HG02610 (cell line): ENCODE measurements around the gene MRPL33.

Source experiments
- ATAC-seq: cut with Tn5 transposase; IDR thresholded peaks from one replicate; pipeline ENCODE4 v1.9.1; 2021; ENCODE audit warnings: mild to moderate bottlenecking, moderate library complexity; ENCODE audit not compliant: unreplicated experiment

The MRPL33 gene

DNA sequence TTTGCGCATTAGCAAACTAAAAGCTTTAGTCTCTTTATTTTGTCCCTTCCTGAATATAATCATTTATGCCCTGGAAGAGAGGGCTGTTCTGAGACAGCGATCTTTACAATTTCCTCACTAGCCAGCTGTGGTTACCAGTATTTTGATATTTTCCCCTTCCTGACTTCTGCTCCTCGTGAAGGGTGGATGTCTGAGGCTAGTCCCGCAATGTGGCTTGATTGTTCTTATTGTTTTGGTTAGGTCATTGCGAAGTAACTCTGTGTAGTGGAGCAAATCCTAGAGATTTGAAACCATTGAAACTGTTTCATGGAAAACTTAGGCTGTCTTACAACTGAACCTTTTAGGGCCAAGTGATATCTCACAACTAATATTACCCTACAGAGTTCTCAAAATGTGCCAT is 2.4 kb downstream of the MRPL33 start:
- no peak for ATAC-seq

DNA sequence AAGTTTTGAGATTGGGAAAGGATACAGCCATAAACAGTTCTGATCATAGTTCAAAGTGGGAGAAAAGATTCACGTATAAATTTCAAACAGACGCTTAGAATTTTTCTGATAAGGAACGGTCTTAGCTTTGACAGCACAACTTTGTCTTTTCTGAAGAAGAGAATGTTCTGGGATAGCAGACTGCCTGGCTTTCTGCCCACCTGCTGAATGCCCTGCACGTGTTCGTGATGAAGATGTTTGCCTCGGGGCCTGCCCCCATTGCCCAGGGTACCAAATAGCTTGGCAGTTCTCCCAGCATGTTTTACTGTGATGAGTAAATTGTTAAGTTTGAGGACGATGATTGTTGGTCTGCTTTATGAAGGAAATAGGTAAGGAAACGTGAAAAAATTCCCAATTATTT is 4.6 kb downstream of the MRPL33 start:
- ATAC-seq: no peak

DNA sequence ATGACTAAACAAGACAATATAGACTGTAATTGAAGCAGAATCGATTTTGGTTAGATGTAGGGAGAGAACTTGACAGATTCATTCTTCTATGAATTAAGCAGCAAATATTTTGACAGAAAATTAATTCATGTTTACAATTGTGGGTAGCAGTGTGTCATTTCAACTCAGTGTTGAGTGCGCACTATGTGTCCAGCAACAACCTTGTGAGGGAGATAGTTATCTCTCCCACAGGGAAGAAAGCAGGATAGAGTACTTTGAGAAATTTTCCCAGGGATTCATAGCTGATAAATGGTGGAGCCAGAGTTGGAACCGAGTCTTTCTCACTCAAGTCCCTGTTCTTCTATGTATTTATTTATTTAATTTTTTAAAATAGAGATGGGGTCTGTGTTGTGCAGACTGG is 5.2 kb downstream of the MRPL33 start:
- ATAC-seq: no peak

DNA sequence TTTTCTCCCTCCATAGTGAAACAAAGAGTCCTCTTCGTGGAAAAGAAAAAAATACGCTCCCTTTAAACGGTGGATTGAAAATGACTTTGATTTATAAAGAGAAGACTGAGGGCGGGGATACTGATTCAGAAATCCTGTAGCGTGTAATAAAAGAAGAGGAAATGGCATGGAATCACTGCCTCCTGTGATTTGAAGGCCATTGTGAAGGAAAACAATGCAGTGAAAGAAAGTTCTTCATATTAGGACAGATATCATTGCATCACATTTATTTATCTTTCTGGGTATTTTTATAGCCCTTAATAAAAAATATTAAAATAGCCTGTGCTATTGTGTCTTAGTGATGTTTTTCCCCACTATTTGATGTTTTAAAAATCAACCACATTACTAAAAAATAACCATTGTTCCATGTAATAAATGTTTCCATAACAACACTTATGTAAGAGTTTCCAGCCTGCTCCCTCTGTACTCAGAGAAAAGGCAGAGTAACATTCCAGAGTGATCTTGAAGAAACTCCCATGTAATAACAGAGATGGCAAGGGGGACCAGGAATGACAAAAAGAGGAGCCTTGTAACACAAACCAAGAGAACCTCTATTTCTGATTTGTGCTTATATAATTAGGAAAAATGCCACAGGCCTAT is 8.0 kb downstream of the MRPL33 start:
- no peak for ATAC-seq

DNA sequence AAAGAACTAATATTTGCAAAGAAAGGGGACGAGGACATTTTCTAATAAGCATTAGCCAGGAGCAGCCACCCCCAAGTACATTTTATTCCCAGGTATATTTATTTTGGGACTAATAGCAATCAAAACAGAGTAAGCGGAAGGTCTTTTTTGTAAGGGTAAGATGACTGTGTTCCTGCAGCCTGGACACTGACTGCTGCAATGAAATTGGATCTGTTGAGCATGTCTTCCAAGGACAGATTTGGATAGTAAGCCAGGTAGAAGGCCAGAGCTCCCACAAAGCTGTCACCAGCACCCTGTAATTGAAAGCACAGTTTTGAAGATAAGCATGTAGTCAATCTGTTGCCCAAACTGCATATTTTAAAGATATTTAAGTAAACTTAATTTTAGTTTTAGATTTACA is 10.0 kb downstream of the MRPL33 start:
- ATAC-seq: no peak

DNA sequence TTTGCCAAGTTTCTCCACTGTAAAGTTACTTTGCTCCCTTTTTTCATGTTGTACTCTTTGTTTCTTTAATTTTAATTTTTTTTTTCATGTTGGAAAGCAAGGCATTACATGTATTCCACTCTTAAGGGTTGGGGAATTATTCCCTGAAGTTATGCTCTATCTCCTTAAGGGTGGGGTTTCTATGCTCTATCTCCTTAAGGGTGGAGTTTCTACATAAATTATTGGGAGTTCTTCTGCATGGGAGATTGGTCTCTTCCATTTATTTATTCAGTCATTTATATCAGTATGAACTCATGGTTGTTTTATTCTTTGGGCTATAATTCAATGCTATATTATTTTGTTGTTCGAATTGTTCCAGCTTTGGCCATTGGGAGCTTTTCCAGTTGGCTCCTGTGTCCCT is 11.2 kb downstream of the MRPL33 start:
- ATAC-seq: no peak

DNA sequence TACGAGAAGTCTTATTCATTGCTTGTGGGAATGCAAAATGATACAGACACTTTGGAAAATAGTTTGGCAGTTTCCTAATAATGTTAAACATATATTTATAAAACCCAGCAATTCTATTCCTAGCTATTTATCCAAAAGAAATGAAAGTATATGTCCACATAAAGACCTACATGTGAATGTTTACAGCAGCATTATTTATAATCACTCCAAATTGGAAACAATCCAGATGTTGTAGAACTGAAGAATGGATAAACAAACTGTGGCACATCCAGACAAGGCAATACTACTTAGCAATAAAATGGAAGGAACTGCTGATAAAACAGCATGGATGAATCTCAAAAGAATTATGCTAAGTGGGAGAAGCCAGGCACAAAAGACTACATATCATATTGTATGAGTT is 19.3 kb downstream of the MRPL33 start:
- ATAC-seq: no peak

DNA sequence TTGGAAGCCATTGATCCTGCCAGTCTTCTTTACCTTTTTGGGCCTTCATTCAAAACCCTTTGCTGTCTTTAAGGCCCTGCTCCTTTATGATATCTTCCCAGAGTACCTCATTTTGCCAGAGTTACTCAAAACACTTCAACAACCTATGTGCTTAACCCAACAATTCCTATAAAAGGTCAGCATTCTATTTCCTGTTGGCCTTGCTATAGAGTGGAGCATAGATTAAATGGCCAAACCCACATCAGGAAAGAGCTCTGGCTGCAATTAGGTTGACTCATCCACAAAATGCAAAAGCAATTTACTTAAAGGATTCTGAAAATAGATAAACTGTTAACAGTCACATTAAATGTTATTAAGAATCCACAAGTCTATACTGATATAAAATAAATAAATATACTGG is 21.2 kb downstream of the MRPL33 start:
- ATAC-seq: no peak

DNA sequence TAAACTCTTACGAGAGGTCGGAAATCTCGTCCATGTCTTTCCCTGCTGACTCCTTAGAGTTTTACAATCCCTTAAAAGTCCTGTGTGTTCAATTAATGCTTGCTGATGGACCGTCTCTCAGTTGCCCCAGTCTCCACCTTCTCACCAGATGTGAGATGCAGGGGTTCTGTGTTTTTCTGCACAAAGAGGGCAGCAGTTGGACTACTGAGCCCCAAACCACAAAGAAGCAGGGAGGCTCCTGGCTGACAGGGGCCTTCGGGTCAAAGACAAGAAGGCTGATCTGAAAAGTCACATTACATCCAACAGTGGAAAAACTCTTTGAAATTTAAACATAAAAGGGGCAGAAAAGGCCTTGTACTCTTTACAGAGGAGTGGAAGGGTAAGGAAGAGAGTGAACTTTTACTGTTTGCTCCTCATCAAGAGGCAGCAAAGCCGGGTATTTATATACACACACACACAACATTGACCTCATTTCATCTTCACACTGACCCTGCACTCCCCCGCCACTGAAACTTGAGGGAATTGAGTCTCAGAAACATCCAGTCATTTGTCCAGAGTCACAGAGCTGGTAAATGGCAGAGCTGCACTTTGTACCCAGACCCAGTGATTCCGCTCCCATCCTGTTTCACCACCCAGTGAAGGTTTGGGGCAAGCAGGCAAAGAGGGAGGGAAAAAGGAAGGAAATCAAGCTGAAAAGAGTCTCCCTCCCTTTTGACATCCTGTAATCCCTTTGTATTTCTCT is 23.7 kb downstream of the MRPL33 start:
- ATAC-seq: no peak

DNA sequence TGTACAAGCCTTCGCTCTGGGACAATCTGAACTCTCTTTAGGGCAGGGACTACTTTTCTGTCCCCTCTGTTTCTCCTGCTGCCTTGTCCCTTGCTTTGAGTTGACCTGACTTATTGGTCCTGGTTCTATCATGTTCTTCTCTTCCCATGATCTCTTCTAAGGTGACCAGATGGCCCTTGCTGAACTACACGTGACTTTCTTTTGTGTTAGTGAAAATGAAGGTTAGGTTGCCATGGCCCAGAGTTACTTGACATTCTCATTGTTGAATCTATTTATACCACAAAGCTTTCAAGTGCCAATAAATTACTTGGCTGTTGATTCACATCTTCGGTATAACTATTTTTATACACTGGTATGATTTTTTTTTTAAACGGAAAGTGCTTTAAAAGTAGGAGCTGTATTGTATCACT is 24.4 kb downstream of the MRPL33 start:
- no peak for ATAC-seq

DNA sequence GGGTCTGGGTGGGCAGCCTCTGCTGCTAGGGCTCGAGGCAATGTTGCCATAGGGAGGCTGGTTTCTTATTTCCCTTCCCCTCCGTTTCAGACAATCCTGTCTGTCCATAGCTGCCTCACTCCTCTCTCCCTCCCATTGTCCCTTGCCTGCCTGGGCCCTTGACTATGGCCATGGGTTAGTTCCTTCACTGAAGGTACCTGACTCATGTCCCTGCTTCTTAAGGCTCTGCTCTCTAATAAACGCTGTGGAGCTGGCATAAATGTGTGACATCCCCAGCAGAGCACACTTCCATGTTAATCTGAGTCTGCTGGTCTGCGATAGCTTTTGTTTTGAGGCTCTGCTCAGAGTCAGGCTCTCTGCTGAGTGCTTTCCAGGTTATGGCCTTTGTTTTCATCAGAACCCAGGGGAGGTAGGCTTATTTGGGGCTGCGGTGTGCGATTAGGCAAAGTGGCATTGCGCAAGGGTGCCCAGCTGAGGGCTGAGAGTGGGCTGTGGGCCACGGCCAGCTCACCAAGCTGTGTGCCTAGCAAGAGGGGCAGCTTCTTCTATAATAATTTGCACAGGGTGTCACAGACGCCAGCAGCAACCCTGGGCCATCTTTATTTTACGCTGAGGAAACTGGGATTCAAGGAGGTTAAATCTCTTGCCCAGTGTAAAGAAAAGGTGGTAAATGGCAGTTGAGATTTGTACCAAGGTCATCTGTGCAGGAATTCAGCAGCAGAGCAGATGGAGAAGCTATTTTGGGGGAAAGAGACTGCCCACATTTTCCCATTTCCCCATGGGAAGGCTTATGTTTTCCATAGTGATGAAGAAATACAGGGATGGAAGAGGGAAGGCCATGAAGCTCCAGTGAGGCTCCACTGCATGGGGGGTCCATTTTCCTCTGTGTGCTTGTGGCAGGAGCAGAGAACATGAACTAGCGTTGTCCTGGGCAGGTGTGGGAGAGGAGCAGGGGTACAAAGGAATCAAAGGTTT is 25.6 kb downstream of the MRPL33 start:
- ATAC-seq: no peak

DNA sequence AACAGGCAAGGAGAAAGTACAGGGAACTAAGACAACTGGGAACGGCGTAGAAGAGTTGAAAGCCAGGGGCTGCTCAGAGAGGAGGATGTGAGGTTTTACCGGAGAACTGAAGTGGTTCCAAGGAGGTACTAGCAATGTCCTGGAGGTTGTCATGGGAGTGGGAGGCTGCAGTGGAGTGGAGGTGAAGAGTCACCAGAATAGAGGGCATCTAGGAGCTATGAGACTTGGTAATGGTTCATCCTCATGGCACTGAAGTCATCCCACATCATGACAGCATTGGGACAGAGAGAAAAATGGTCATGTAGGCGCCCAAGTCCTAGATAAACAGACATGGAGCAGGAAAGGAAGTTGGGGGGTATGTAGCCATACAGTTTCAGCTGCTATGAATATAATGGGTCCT is 26.3 kb downstream of the MRPL33 start:
- ATAC-seq: no peak

DNA sequence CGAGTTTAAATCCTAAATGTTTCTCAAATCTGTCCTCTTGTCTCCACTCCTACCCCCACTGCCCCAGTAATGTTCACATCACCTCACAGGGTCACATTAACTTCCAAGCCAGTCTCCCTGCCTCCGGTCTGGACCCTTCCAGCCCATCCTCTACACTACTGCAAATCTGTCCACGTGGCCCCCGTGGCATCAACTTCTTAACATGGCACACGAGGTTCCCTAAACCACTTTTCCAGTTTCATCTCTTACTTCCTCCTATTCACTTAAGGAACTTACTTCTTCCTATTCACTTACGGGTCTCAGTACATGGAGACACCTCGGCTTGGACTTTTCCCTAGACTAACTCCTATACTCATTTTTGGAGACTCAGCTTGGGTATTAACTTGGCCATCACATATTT is 27.0 kb downstream of the MRPL33 start:
- ATAC-seq: no peak

DNA sequence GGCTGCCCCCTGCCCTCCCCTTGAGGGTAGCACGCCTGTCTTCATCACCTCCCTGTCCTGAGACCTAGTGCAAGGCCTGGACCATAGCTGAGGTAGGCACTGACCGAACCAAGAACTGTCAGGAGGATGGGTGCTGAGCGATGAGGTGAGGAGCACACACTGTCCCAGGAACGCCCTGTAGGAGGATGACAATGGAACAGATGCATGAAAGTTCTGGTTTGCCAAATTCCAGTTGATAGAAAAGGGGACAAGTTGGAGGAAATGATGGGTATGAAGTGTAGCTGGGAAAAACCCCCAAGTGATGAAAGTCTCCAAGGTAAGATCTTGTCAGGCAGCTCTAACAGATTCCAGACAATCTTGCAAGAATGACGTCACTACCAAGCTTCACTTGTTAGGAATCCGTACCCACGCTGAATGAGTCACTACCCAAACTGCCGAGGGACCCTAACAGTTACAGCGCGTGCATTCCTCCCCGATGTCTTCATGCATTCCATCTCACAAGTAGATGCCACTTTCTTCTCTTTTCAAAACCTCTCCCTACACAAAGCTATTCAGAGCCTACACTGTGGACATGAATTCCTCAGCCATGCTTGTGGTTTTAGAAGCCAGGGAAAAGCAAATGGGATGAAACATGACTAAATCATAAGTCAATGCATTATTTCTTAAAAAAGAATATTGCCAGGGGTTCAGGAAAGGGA is 27.6 kb downstream of the MRPL33 start:
- ATAC-seq: no peak

DNA sequence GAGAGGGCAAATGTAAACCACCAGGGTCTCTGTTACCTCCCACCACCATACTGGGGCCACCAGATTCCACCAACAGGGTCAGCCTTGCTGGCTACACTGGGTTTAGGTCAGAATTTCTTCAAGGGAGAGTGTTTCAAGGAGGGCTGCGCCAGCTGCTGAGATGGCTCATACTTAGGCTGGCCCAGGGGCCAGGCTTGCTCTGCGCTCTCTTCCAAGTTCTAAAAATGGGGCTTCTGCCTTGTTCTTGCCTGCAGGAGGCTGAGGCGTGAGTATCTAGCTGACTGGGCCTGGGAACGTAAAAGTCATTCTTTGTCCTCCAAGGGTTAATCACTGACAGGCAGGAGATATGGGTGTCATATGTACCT is 28.1 kb downstream of the MRPL33 start:
- no peak for ATAC-seq

DNA sequence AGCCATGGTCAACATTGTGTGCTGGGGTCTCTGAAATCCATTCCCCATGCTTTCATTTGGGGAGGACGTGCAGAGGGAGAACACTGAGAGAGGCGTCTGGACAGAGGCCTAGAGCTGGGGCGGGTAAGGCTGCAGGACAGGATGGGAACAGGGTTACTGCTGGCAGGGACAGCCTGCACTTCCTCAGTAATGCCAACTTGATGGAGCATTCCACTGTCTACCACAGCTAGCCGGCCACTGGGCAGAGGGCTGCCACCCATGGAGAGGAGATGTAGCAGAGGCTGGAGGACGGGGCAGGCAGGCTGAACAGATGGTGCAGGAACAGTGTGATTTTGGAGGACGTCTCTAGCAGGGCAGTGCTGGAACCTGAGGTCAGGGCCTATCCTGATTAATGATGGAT is 29.3 kb downstream of the MRPL33 start:
- no peak for ATAC-seq

DNA sequence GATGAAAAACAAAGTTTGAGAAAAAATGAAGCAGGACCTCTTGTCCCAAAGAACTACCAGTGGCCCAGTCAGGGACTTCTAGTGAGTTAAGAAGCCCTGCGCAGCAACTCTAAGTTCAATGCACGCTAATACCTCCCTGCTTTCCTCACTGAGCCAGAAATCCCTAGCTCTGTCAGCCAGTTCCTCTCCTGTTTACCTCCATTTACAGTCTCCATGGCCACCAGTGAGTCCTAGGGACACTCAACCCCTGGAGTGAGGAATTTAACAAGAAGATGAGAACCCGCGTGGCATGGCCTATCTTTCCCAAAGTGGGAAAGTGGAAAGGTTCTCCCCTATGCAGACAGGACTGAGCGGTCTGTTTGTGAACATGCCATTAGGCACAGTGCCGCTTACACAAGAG is 31.0 kb downstream of the MRPL33 start:
- no peak for ATAC-seq

DNA sequence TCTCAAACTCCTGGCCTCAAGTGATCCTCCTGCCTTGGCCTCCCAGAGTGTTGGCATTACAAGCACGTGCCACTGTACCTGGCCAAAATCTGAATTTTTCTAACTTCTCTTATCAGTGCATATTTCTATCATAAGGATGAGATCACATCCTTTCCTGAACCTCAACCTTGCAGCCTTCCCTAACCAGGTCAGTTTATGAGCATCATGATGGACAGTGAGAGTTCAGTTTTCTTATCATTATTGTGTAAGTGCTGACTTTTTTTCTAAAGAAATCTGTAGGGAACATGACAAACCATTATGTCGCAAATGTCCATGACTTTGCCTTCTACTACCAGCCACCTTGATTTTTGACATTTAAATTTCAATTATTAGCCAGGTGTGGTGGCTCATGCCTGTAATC is 31.5 kb downstream of the MRPL33 start:
- ATAC-seq: no peak

DNA sequence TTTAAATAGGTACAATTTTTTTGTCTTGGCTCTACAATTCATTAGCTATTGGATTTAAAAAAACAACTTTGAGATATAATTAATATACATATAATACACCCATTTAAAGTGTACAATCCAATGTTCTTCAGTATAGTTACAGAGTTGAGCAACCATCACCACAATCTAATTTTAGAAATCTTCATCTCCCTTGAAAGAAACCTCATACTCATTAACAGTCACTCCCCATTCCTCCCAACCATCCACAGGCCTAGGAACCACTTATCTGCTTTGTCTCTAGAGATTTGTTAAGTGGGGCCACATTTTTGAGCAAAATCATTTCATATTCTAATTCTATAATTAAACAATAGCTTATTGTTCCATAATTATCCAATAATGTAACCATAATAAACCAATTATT is 32.6 kb downstream of the MRPL33 start:
- ATAC-seq: no peak

DNA sequence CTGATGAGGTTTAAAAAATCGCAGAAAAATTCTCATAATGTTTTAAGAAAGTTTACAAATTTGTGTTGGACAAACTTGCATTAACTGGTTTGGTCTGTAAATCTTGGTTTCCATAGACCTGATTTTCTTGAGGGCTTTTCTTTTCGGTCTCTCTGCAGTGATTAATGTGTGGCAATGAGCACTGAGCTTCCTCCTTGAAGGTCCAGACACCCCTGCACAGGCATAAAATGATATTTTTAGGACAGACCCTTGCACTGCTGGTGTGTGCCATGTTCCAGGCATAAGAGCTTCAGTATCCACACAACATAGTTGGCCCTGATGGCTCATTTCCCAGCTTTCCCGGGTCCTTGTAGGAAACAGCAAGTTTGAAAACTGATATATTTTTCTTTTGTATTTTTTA is 33.7 kb downstream of the MRPL33 start:
- no peak for ATAC-seq
